Measurements from ENCODE around the gene AGAP2.

GRCh38 chr12:57751432-57751787, 12.9 kb upstream of the AGAP2 start:
- TF ChIP-seq EZH2 (IDR thresholded peaks at IDR 0.05; ENCODE audit: borderline replicate concordance, low read length) (no peak), CTCF (conservative IDR thresholded peaks at IDR 0.05 in 1 of 2, IDR thresholded peaks at IDR 0.05 in 1 of 2; ENCODE audit: extremely low read depth in 1 of 2, insufficient read depth in 1 of 2, low read depth in 1 of 2, low read length in 2 of 2) (no peak)
